Measurements from ENCODE around the gene PASK.

The PASK gene

DNA sequence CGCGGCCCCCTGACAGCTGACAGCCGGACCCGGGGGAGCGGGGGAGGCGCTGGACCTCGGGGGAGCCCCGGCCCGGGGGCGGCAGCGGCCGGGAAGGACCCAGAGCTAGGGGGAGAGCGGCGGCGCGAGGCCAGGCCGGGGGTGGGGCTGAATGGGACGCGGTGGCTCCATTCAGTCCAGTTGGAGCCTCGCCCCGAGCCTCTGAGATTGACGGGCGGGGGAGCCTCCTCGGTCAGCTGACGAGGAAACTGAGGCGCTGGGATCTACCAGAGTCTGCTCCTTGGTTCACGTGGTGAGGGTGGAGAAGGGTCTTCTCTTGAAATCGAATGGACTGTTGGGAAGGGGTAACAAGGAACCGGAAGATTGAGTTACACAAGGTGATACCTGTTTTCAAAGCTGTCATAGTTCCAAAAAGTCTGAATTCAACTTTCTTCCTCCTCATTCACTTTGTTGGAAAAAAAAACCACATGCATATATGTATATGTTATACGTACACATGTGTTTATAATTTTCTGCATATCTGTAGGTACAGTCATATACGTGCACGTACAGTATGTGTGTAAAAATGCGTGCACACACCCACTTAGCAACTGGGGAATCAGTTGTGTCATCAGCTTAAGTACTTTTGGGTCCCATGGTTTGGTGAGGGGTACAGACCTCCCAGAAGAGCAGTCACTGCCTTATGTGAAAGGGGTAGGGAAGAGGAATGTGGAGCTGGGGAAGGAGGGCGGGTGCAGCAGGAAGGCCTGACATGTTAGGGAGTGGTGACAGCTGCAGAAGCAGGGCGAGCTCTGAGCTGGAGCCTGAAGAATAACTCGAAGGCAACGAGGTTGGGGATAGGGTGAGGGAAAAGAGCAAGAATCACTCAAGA is 1.6 kb upstream of the PASK start:
- POLR2A ChIA-PET, result interaction anchor here (2.0 kb wide), 1 partner anchor 48 kb away, joined by 9 read pairs; the partner anchor contains the start of gene MTERF4
- DNase-seq (ENCODE audit: extremely low spot score), result no peak
- TF ChIP-seq ZNF384 (IDR thresholded peaks at IDR 0.05) (no peak), SUZ12 (IDR thresholded peaks at IDR 0.05) (no peak), NFRKB (IDR thresholded peaks at IDR 0.05) (no peak), TARDBP (IDR thresholded peaks at IDR 0.05) (no peak), HDGF (IDR thresholded peaks at IDR 0.05; ENCODE audit: borderline replicate concordance) (no peak), SP1 (IDR thresholded peaks at IDR 0.05) (no peak), LEF1 (IDR thresholded peaks at IDR 0.05; ENCODE audit: borderline replicate concordance) (no peak), FOXA1 (IDR thresholded peaks at IDR 0.05) (no peak), ARNT (IDR thresholded peaks at IDR 0.05) (no peak), L3MBTL2 (conservative IDR thresholded peaks at IDR 0.05) (no peak), CTBP1 (IDR thresholded peaks at IDR 0.05; ENCODE audit: borderline replicate concordance) (no peak), FOXM1 (IDR thresholded peaks at IDR 0.05; ENCODE audit: borderline replicate concordance) (no peak), ELF4 (IDR thresholded peaks at IDR 0.05) (no peak), BHLHE40 (IDR thresholded peaks at IDR 0.05; ENCODE audit: borderline replicate concordance) (no peak), FOXK2 (IDR thresholded peaks at IDR 0.05) (no peak)
- CTCF ChIA-PET, result no interaction called here

DNA sequence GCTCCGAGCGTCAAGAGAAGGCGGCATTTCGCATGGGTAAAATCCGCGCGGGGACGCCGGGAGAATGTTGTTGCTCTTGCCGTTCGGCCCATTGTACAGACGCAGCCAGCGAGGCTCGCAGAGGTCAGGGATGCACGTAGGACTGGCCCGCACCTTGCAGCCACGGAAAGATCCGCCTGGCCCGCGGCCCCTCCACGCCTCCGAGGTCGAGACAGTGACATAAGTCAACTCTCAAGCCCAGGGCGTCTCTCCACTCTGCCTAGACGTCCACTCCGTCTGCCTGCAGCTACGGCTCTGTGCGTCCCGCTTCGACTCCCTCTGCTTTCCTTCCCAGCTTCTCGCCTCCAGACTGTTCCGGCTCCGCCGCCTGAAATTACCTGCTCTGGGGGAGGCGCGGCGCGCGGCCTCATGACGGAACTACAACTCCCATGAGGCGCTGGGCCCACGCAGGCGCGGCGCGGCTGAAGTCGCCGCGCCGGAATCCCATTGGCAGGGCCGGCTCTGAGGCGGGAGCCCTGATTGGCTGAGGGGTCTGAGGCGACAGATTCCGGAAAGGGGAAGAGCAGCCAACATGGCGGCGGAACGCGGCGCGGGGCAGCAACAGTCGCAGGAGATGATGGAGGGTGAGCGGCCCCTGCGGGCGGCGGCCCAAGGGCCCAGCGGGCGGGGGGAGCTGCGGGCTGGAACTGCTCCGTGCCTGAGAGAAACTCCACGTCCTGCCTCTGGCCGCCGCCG is 820 bp upstream of the PASK start, which contains the start of gene PPP1R7:
PPP1R7 (plus strand) TSS at position 543 of the 735 bp plus-strand sequence; CDS start at position 572, 29 bp downstream.
- CTCF ChIA-PET, result interaction anchor here (0.6 kb wide), 1 partner anchor 47 kb away, joined by 3 read pairs; no protein-coding TSS in a partner anchor
- POLR2A ChIA-PET, result interaction anchor here (0.8 to 2.0 kb wide), 6 partner anchors 9 to 165 kb away, joined by 3 to 9 read pairs (median 4); partner anchors contain the start of gene MTERF4
- TF ChIP-seq CTBP1 (IDR thresholded peaks at IDR 0.05; ENCODE audit: borderline replicate concordance), result peak; percentile 48; the same call in 1 of the 2 replicates
- no peak for TF ChIP-seq NFRKB (IDR thresholded peaks at IDR 0.05)
- TF ChIP-seq L3MBTL2 (conservative IDR thresholded peaks at IDR 0.05), result 0 out of 2 replicates have a peak, but pooled peaks have one; percentile 16
- TF ChIP-seq FOXK2 (IDR thresholded peaks at IDR 0.05), result no peak
- TF ChIP-seq LEF1 (IDR thresholded peaks at IDR 0.05; ENCODE audit: borderline replicate concordance), result no peak
- no peak for TF ChIP-seq BHLHE40 (IDR thresholded peaks at IDR 0.05; ENCODE audit: borderline replicate concordance)
- no peak for TF ChIP-seq FOXM1 (IDR thresholded peaks at IDR 0.05; ENCODE audit: borderline replicate concordance)
- no peak for TF ChIP-seq ARNT (IDR thresholded peaks at IDR 0.05)
- TF ChIP-seq PKNOX1 (IDR thresholded peaks at IDR 0.05), result no peak; the same call in 1 of the 2 replicates
- TF ChIP-seq SP1 (IDR thresholded peaks at IDR 0.05), result no peak
- peak; percentile 22; the same call in 1 of the 2 replicates for TF ChIP-seq ELF4 (IDR thresholded peaks at IDR 0.05)
- DNase-seq (ENCODE audit: extremely low spot score), result peak; percentile 96

- TF ChIP-seq L3MBTL2 (conservative IDR thresholded peaks at IDR 0.05) (peak; percentile 47), FOXM1 (IDR thresholded peaks at IDR 0.05; ENCODE audit: borderline replicate concordance) (no peak)
- POLR2A ChIA-PET, result interaction anchor here (0.8 to 2.0 kb wide), 6 partner anchors 9 to 165 kb away, joined by 3 to 9 read pairs (median 4); partner anchors contain the start of gene MTERF4
- CTCF ChIA-PET, result interaction anchor here (0.6 kb wide), 1 partner anchor 47 kb away, joined by 3 read pairs; no protein-coding TSS in a partner anchor
- no peak for DNase-seq (ENCODE audit: extremely low spot score)
Measured at GRCh38 chr2:241149675-241149924, 328 bp upstream of the PASK start.

GRCh38 chr2:241148239-241148638 is 1.0 kb downstream of the PASK start:
- ChIA-PET POLR2A (no interaction called here), CTCF (no interaction called here)
- TF ChIP-seq FOXM1 (IDR thresholded peaks at IDR 0.05; ENCODE audit: borderline replicate concordance) (no peak), ZNF384 (IDR thresholded peaks at IDR 0.05) (no peak), HDGF (IDR thresholded peaks at IDR 0.05; ENCODE audit: borderline replicate concordance) (no peak), L3MBTL2 (conservative IDR thresholded peaks at IDR 0.05) (no peak), SUZ12 (IDR thresholded peaks at IDR 0.05) (no peak), CTBP1 (IDR thresholded peaks at IDR 0.05; ENCODE audit: borderline replicate concordance) (no peak)
- DNase-seq (ENCODE audit: extremely low spot score), result no peak

DNA sequence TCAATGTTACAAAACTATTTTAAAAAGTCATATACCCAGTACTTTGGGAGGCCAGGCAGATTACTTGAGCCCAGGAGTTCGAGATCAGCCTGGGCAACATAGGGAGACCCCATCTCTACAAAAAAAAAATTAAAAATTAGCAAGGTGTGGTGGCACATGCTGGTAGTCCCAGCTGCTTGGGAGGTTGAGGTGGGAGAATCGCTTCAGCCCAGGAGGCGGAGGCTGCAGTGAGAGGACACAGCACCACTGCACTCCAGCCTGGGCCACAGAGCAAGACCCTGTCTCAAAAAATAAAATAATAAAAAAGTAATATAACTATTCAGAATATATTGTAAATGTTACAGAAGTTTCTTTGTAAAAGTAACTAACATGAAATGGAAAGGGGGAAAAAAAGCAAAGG is 1.9 kb downstream of the PASK start:
- CTCF ChIA-PET, result no interaction called here
- no peak for TF ChIP-seq CTBP1 (IDR thresholded peaks at IDR 0.05; ENCODE audit: borderline replicate concordance)
- no peak for TF ChIP-seq HDGF (IDR thresholded peaks at IDR 0.05; ENCODE audit: borderline replicate concordance)
- TF ChIP-seq ELF4 (IDR thresholded peaks at IDR 0.05), result no peak
- TF ChIP-seq FOXA1 (IDR thresholded peaks at IDR 0.05), result no peak
- no peak for TF ChIP-seq LEF1 (IDR thresholded peaks at IDR 0.05; ENCODE audit: borderline replicate concordance)
- no peak for TF ChIP-seq TARDBP (IDR thresholded peaks at IDR 0.05)
- no peak for TF ChIP-seq L3MBTL2 (conservative IDR thresholded peaks at IDR 0.05)
- no peak for TF ChIP-seq FOXK2 (IDR thresholded peaks at IDR 0.05)
- no peak for TF ChIP-seq PKNOX1 (IDR thresholded peaks at IDR 0.05)
- no peak for TF ChIP-seq BHLHE40 (IDR thresholded peaks at IDR 0.05; ENCODE audit: borderline replicate concordance)
- TF ChIP-seq ZNF384 (IDR thresholded peaks at IDR 0.05), result no peak
- TF ChIP-seq FOXM1 (IDR thresholded peaks at IDR 0.05; ENCODE audit: borderline replicate concordance), result no peak
- no peak for TF ChIP-seq NFRKB (IDR thresholded peaks at IDR 0.05)
- DNase-seq (ENCODE audit: extremely low spot score), result no peak
- POLR2A ChIA-PET, result no interaction called here

GRCh38 chr2:241146286-241146685 is 3.0 kb downstream of the PASK start:
- POLR2A ChIA-PET, result no interaction called here
- no peak for DNase-seq (ENCODE audit: extremely low spot score)
- TF ChIP-seq NFRKB (IDR thresholded peaks at IDR 0.05) (no peak), ARNT (IDR thresholded peaks at IDR 0.05) (no peak), LEF1 (IDR thresholded peaks at IDR 0.05; ENCODE audit: borderline replicate concordance) (no peak), ZNF384 (IDR thresholded peaks at IDR 0.05) (no peak), FOXA1 (IDR thresholded peaks at IDR 0.05) (no peak), CTBP1 (IDR thresholded peaks at IDR 0.05; ENCODE audit: borderline replicate concordance) (no peak), FOXM1 (IDR thresholded peaks at IDR 0.05; ENCODE audit: borderline replicate concordance) (no peak), TARDBP (IDR thresholded peaks at IDR 0.05) (no peak), PKNOX1 (IDR thresholded peaks at IDR 0.05) (no peak), SP1 (IDR thresholded peaks at IDR 0.05) (no peak), FOXK2 (IDR thresholded peaks at IDR 0.05) (no peak), BHLHE40 (IDR thresholded peaks at IDR 0.05; ENCODE audit: borderline replicate concordance) (no peak), HDGF (IDR thresholded peaks at IDR 0.05; ENCODE audit: borderline replicate concordance) (no peak), SUZ12 (IDR thresholded peaks at IDR 0.05) (no peak), ELF4 (IDR thresholded peaks at IDR 0.05) (no peak), L3MBTL2 (conservative IDR thresholded peaks at IDR 0.05) (no peak)
- CTCF ChIA-PET, result no interaction called here

Data from HEK293T (cell line).